Brain microvascular endothelial cell (primary cell): ENCODE data around the gene LIMCH1.

Source experiments
- DNase-seq: peaks from one replicate; pipeline ENCODE4 v3.0.0-alpha.2; 2020
- H3K27ac ChIP-seq: fragments of 250-450 bp; sonication (Bioruptor Pico); 2 replicates; pipeline ENCODE4 v1.5.1; 2020; ENCODE audit warnings: mild to moderate bottlenecking, moderate library complexity
- H3K27me3 ChIP-seq: fragments of 250-450 bp; sonication (Bioruptor Pico); replicated peaks from 2 replicates; pipeline ENCODE4 v1.5.1; 2020; ENCODE audit warnings: mild to moderate bottlenecking
- H3K36me3 ChIP-seq: fragments of 250-450 bp; sonication (Bioruptor Pico); replicated peaks from 2 replicates; pipeline ENCODE4 v1.5.1; 2020; ENCODE audit warnings: mild to moderate bottlenecking
- H3K4me3 ChIP-seq: 2 replicates; pipeline ENCODE4 v1.5.1; 2011; ENCODE audit warnings: low read depth, mild to moderate bottlenecking, control low read depth, low read length, moderate library complexity
- CTCF ChIP-seq: IDR thresholded peaks from 2 replicates; pipeline ENCODE4 v1.5.1; 2011; ENCODE audit warnings: low read depth, mild to moderate bottlenecking, moderate library complexity, low read length, control low read depth, inconsistent platforms; ENCODE audit errors: missing control alignments
- in situ Hi-C: cut with HindIII; loops from 2 replicates; pipeline ENCODE4 v1.10.0; 2017; ENCODE audit warnings: low sequenced_read_pairs, low pct_ligation_motif_present

Gene LIMCH1

DNA sequence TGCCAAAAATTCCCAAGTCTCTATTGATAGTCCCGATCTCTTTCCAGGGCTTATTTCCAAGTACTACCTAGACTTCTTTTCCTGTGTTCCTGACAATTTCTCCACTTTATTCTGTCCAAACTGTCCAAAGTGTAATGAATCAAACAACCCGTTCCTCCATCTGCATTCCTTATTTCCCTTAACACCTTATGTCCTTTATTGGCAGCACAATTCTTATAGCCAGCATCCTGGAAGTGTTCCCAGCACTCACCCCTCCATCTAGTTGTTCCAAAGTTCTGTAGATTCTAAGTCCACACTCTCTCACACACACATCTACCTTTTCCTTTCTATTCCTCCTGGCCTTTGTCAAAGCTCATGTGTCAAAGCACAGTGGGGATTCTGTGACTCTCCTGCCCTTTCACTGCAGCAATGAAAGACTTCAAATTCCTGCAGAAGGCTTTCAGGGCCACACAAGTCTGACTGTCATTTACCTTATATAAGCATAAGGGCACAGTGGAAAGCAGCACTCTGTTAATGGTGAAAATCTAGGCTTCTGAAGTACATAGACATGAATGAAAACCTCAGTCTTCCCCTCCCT lies 22.1 kb downstream of the LIMCH1 start:
- no peak for DNase-seq
- Histone ChIP-seq H3K36me3 (no peaks in the 10 kb centered on the region), H3K4me3 (no peak overlapping the region), H3K27me3 (no peaks in the 10 kb centered on the region), H3K27ac (no peak overlapping the region)
- in situ Hi-C loops: no loop called here
- TF ChIP-seq CTCF: no peak

DNA sequence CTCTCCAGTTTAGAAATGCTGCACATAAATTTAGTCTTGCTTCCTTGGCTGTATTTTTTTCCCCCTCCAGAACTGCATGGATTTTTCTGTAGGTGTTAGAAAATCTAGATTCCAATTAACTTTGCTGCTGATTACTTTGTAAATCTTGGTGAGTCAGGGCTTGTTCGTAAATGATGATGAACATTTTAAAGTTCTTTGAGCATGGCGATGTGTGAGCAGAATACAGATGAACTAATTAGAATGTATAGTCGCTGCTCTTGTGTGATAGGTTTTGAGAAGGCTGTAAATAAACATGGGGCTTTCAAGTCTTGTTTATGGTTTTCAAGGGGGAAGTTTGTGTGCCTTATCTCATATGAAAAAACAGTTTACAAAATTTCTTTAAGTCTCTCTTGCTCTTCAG lies 23.3 kb downstream of the LIMCH1 start:
- no peak for TF ChIP-seq CTCF
- Histone ChIP-seq H3K27ac (no peak overlapping the region), H3K4me3 (no peak overlapping the region), H3K36me3 (no peaks in the 10 kb centered on the region), H3K27me3 (no peaks in the 10 kb centered on the region)
- in situ Hi-C loops: no loop called here
- no peak for DNase-seq

DNA sequence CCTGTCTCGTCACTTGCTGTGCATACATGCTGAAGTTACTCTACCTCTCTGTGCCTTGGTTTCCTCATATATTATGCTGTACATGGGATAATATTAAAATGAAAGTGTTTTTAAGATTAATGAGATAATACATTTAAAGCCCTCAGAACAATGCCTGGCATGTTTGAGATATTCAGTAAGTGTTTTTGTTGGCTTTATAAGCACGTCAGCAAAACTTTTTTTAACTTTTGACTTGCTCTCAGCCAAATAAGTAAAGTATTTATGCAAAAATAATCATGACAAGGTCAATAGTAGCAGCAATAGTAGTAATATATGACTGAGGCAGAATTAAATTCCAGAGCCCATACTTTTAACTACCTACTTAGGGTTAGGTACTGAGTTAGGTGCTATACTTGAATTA lies 29.2 kb downstream of the LIMCH1 start:
- no peak for DNase-seq
- in situ Hi-C loops: no loop called here
- peaks cover 2% of the 10 kb centered on the region for H3K27me3 ChIP-seq

DNA sequence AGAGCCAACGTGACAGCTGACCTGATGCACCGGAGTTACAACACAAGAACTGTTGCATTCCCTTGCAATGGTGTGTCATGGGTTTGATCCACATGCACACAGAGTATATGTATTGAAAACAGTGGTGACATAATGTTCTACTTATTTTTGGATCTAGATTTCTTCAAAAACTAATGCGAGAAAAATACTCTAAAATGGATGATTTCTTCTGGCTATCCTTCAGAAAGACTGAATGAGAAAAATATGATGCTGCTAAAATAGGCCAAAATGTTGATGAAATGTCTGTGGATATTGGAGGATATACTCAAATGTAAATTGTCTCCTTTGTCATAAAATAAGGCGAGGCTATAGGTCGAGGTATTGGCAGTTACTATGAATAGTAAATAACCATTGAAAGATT lies 30.4 kb downstream of the LIMCH1 start:
- in situ Hi-C loops: no loop called here
- Histone ChIP-seq H3K4me3 (no peak overlapping the region), H3K36me3 (no peaks in the 10 kb centered on the region), H3K27ac (no peak overlapping the region), H3K27me3 (peaks cover 2% of the 10 kb centered on the region)
- no peak for DNase-seq
- no peak for TF ChIP-seq CTCF

More for the DNA sequence above, 29.2 kb downstream of the LIMCH1 start:
- Histone ChIP-seq H3K4me3 (no peak overlapping the region), H3K36me3 (no peaks in the 10 kb centered on the region), H3K27ac (no peak overlapping the region)
- TF ChIP-seq CTCF: no peak

GRCh38 chr4:41569961-41570360 lies 32.0 kb downstream of the LIMCH1 start:
- H3K27ac ChIP-seq: no peak overlapping the region
- TF ChIP-seq CTCF: no peak
- in situ Hi-C loops: no loop called here
- no peak for DNase-seq
- peaks cover 2% of the 10 kb centered on the region for H3K27me3 ChIP-seq
- H3K36me3 ChIP-seq: no peaks in the 10 kb centered on the region
- no peak overlapping the region for H3K4me3 ChIP-seq

GRCh38 chr4:41571422-41571821 lies 33.5 kb downstream of the LIMCH1 start:
- TF ChIP-seq CTCF: no peak
- H3K27ac ChIP-seq: no peak overlapping the region
- H3K4me3 ChIP-seq: no peak overlapping the region
- in situ Hi-C loops: no loop called here
- DNase-seq: no peak
- no peaks in the 10 kb centered on the region for H3K36me3 ChIP-seq
- H3K27me3 ChIP-seq: peaks cover 2% of the 10 kb centered on the region
